HG02610 (cell line): ENCODE results near the gene DLK2.
"Not testable (repeated sequence)": the region's sequence is repeated elsewhere in the genome, so short reads cannot be mapped to it uniquely, and the experiment has no call there.

ENCODE experiments used
- ATAC-seq: cut with Tn5 transposase; IDR thresholded peaks from one replicate; pipeline ENCODE4 v1.9.1; 2021; ENCODE audit warnings: mild to moderate bottlenecking, moderate library complexity; ENCODE audit not compliant: unreplicated experiment

DLK2 gene

GRCh38 chr6:43455531-43456428 is at the start of gene DLK2:
Gene DLK2, minus strand, starts transcription at chr6:43455548. Its CDS starts 723 bp downstream, at chr6:43454825.
- no peak for ATAC-seq

- no peak for ATAC-seq
Observed at GRCh38 chr6:43503443-43503842, 48.1 kb upstream of the DLK2 start.

GRCh38 chr6:43502666-43503065 is 47.3 kb upstream of the DLK2 start:
- ATAC-seq: no peak

- ATAC-seq: no peak
Observed at GRCh38 chr6:43500921-43501320, 45.6 kb upstream of the DLK2 start.

GRCh38 chr6:43499028-43499815 is 43.9 kb upstream of the DLK2 start:
- ATAC-seq: no peak

- not testable (repeated sequence) for ATAC-seq
Observed at GRCh38 chr6:43498291-43498690, 42.9 kb upstream of the DLK2 start.

GRCh38 chr6:43497689-43498088 is 42.3 kb upstream of the DLK2 start:
- no peak for ATAC-seq

GRCh38 chr6:43497129-43497396 is 41.7 kb upstream of the DLK2 start:
- no peak for ATAC-seq

- no peak for ATAC-seq
Observed at GRCh38 chr6:43496370-43497128, 41.2 kb upstream of the DLK2 start.

GRCh38 chr6:43495409-43495941 is 40.1 kb upstream of the DLK2 start:
- no peak for ATAC-seq

- no peak for ATAC-seq
Observed at GRCh38 chr6:43494766-43495165, 39.4 kb upstream of the DLK2 start.

GRCh38 chr6:43494321-43494720 is 39.0 kb upstream of the DLK2 start:
- ATAC-seq: no peak

- ATAC-seq: no peak
Observed at GRCh38 chr6:43493833-43494232, 38.5 kb upstream of the DLK2 start.

GRCh38 chr6:43493230-43493629 is 37.9 kb upstream of the DLK2 start:
- ATAC-seq: no peak

GRCh38 chr6:43492673-43493072 is 37.3 kb upstream of the DLK2 start:
- no peak for ATAC-seq

GRCh38 chr6:43491750-43492661 is 36.7 kb upstream of the DLK2 start:
- ATAC-seq: no peak

- no peak for ATAC-seq
Observed at GRCh38 chr6:43490523-43490939, 35.2 kb upstream of the DLK2 start.

- no peak for ATAC-seq
Observed at GRCh38 chr6:43489277-43490072, 34.1 kb upstream of the DLK2 start.

- no peak for ATAC-seq
Observed at GRCh38 chr6:43488667-43489276, 33.4 kb upstream of the DLK2 start.
